NB4 (cell line): ENCODE results near the gene RPS6KA2.

ENCODE experiments used
- MAX ChIP-seq: IDR thresholded peaks from 2 replicates; pipeline ENCODE4 v1.6.1; 2011; ENCODE audit warnings: low read depth, low read length
- MYC ChIP-seq: IDR thresholded peaks from 2 replicates; pipeline ENCODE4 v1.6.1; 2011; ENCODE audit warnings: low read depth, low read length
- POLR2A ChIP-seq: IDR thresholded peaks from 2 replicates; pipeline ENCODE4 v1.6.1; 2011; ENCODE audit warnings: mild to moderate bottlenecking; ENCODE audit not compliant: insufficient read length; ENCODE audit errors: extremely low read depth
- TF ChIP-seq, protein P1 (sequence below): IDR thresholded peaks from one replicate; pipeline ENCODE4 v1.5.1; 2012; ENCODE audit warnings: low read depth, low read length

DNA sequence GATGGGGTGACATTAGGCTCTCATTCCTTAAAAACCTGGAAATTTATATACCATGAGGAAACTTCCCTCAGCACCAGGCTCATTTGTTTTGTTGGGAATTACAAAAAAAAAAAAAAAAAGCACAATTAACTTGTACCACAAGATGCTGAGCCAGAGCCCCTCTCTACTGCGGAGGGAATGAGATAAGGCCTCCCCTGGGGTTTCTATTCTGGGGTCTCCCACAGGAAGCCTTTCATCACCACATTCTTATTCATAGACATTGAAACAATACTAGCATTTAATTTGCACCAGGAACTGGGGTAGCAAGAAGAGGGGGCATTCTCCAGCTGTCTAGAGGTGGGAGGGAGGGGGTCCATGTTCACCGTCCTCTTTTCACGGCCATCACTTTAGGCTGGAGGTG is 23.0 kb upstream of the RPS6KA2 start:
- TF ChIP-seq, protein P1, sequence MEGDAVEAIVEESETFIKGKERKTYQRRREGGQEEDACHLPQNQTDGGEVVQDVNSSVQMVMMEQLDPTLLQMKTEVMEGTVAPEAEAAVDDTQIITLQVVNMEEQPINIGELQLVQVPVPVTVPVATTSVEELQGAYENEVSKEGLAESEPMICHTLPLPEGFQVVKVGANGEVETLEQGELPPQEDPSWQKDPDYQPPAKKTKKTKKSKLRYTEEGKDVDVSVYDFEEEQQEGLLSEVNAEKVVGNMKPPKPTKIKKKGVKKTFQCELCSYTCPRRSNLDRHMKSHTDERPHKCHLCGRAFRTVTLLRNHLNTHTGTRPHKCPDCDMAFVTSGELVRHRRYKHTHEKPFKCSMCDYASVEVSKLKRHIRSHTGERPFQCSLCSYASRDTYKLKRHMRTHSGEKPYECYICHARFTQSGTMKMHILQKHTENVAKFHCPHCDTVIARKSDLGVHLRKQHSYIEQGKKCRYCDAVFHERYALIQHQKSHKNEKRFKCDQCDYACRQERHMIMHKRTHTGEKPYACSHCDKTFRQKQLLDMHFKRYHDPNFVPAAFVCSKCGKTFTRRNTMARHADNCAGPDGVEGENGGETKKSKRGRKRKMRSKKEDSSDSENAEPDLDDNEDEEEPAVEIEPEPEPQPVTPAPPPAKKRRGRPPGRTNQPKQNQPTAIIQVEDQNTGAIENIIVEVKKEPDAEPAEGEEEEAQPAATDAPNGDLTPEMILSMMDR: no peak
- TF ChIP-seq MYC (no peak), POLR2A (no peak), MAX (no peak)
